GM12878 (cell line): ENCODE measurements around the gene SCN7A. TPM values are rescaled to one million over a fixed set of nuclear protein-coding genes. Genes with fewer than 3 reads are reported as not detected.
"Not testable (repeated sequence)": the region's sequence is repeated elsewhere in the genome, so short reads cannot be mapped to it uniquely, and the experiment has no call there.

Experiments used
- ATAC-seq: fragments of 200-7000 bp; cut with Tn5 transposase; 3 replicates; pipeline ENCODE4 v1.9.1; 2020; ENCODE audit warnings: mild to moderate bottlenecking, moderate library complexity
- BruUV-seq: library from RNA; stranded (reverse); fragments of 400-500 nt; replicated peaks from 2 replicates; lab custom pipeline; 2021; lab: Mats Ljungman, UMichigan
- CTCF ChIA-PET: fragments of 300-600 bp; sonication (Branson Sonifier 250); formaldehyde crosslinking; extraction: SDS; loops from one replicate; lab custom pipeline; 2021; ENCODE audit warnings: inconsistent platforms; lab: Yijun Ruan, JAX
- POLR2A ChIA-PET: fragments of 350-600 bp; formaldehyde crosslinking; extraction: SDS; loops from one replicate; lab custom pipeline; 2021; ENCODE audit warnings: inconsistent platforms; lab: Charles Lee
- RAD21 ChIA-PET: fragments of 300-600 bp; sonication (Branson Sonifier 250); formaldehyde crosslinking; loops from one replicate; lab custom pipeline; 2023; ENCODE audit warnings: antibody characterized with exemption; ENCODE audit not compliant: unreplicated experiment; lab: Charles Lee
- SMC1A ChIA-PET: fragments of 300-600 bp; sonication (Branson Sonifier 250); formaldehyde crosslinking; loops from one replicate; lab custom pipeline; 2023; ENCODE audit not compliant: unreplicated experiment, uncharacterized antibody; lab: Charles Lee
- DNase-seq: peaks from one replicate; pipeline ENCODE4 v3.0.0-alpha.2; 2011; ENCODE audit warnings: low read depth, low spot score
- FAIRE-seq: peaks from 3 replicates; lab custom pipeline; 2011; peaks lifted over from hg19 to GRCh38; lab: Jason Lieb, UNC
- H2AFZ ChIP-seq: 2 replicates; pipeline ENCODE4 v1.6.0; 2011; ENCODE audit warnings: low read depth, low read length, control low read depth; ENCODE audit not compliant: control insufficient read depth
- H3K27ac ChIP-seq: 2 replicates; pipeline ENCODE4 v1.5.1; 2011; ENCODE audit warnings: control low read depth; ENCODE audit not compliant: control insufficient read depth, insufficient read depth
- H3K27me3 ChIP-seq, 2 experiments: replicated peaks in 1 of 2; 2 replicates each; pipeline versions ENCODE4 v1.6.0 to v1.6.1; 2011; ENCODE audit warnings: low read length in 1 of 2; ENCODE audit not compliant: control insufficient read depth in 2 of 2, insufficient read depth in 2 of 2
- H3K36me3 ChIP-seq, 2 experiments: 2 replicates each; pipeline ENCODE4 v1.5.1; 2011; ENCODE audit warnings: low read length in 1 of 2; ENCODE audit not compliant: control insufficient read depth in 2 of 2, insufficient read depth in 2 of 2
- H3K4me1 ChIP-seq: 2 replicates; pipeline ENCODE4 v1.6.1; 2011; ENCODE audit warnings: mild to moderate bottlenecking, low read length, moderate library complexity, mixed read lengths; ENCODE audit not compliant: control insufficient read depth, insufficient read depth
- H3K4me2 ChIP-seq: 2 replicates; pipeline ENCODE4 v1.6.0; 2011; ENCODE audit warnings: control low read depth; ENCODE audit not compliant: control insufficient read depth, insufficient read depth
- H3K4me3 ChIP-seq: fragments of 200-600 bp; sonication (generic); 2 replicates; pipeline ENCODE4 v1.5.1; 2016
- H3K79me2 ChIP-seq: 2 replicates; pipeline ENCODE4 v1.6.0; 2011; ENCODE audit warnings: low read length; ENCODE audit not compliant: control insufficient read depth, insufficient read depth
- H3K9ac ChIP-seq: 2 replicates; pipeline ENCODE4 v1.8.0; 2011; ENCODE audit warnings: low read length, control low read depth, mixed read lengths; ENCODE audit not compliant: control insufficient read depth, insufficient read depth
- H3K9me3 ChIP-seq: replicated peaks from 3 replicates; pipeline ENCODE4 v1.5.1; 2011; ENCODE audit warnings: mild to moderate bottlenecking, low read length; ENCODE audit not compliant: control insufficient read depth, insufficient read depth
- H4K20me1 ChIP-seq: 2 replicates; pipeline ENCODE4 v1.6.0; 2011; ENCODE audit not compliant: control insufficient read depth, insufficient read depth
- MAX ChIP-seq: IDR thresholded peaks from 2 replicates; pipeline ENCODE4 v1.6.1; 2012; ENCODE audit warnings: low read depth, low read length, improper control_type of control experiment
- NBN ChIP-seq: fragments of 450-650 bp; IDR thresholded peaks from 2 replicates; pipeline ENCODE4 v1.6.1; 2016
- POU2F2 ChIP-seq: IDR thresholded peaks from 3 replicates; pipeline ENCODE4 v1.6.1; 2011; ENCODE audit warnings: low read depth, mild to moderate bottlenecking, low read length, borderline replicate concordance
- SUZ12 ChIP-seq: fragments of 200-600 bp; sonication (generic); IDR thresholded peaks from one replicate; pipeline ENCODE4 v1.6.1; 2018; ENCODE audit warnings: antibody characterized with exemption, mild to moderate bottlenecking; ENCODE audit not compliant: unreplicated experiment
- YY1 ChIP-seq: IDR thresholded peaks from 2 replicates; pipeline ENCODE4 v1.6.1; 2011; ENCODE audit warnings: low read depth, mild to moderate bottlenecking, low read length
- ZNF217 ChIP-seq: fragments of 450-650 bp; IDR thresholded peaks from 2 replicates; pipeline ENCODE4 v1.6.1; 2017; ENCODE audit warnings: antibody characterized with exemption, mild to moderate bottlenecking
- WGBS: methylation state at CpG from one replicate; pipeline ENCODE4 v1.1.6; 2016; ENCODE audit warnings: low lambda C conversion rate; ENCODE audit not compliant: insufficient replicate concordance, insufficient coverage; ENCODE audit errors: missing lambda C conversion rate; 5-methylcytosine and 5-hydroxymethylcytosine counted together
- in situ Hi-C: fragments of 300-500 bp; cut with MboI; formaldehyde crosslinking; loops from 9 replicates; pipeline ENCODE4 v1.14.3; 2018; ENCODE audit warnings: mixed read lengths
- intact Hi-C: fragments of 100-400 bp; cut with micrococcal nuclease; formaldehyde crosslinking; loops from one replicate; pipeline ENCODE4 v1.14.2; 2022; ENCODE audit not compliant: unreplicated experiment
- polyA plus RNA-seq, 11 experiments: library from polyadenylated mRNA; depleted of rRNA in 4 of 11; unstranded in 6 of 11; stranded (reverse) in 5 of 11; fragments of >200 nt; fragmentation: Nextera tagmentation in 4 of 11; fragmentation: Illumina TruSeq in 1 of 11; extraction: Ambion mirVana in 4 of 11; extraction: Trizol in 1 of 11; gene quantifications; 1 replicate in 1 of 11; 2 replicates in 10 of 11; pipeline versions ENCODE4 v1.2.1 to v1.2.3, GENCODE V29; 2011 to 2016; ENCODE audit warnings: inconsistent platforms in 2 of 11, missing spikeins in 2 of 11, low read depth in 1 of 11
- total RNA-seq, 4 experiments: library from RNA; depleted of rRNA in 3 of 4; stranded (reverse); fragments of >200 nt in 3 of 4; fragmentation: Illumina TruSeq in 1 of 4; extraction: Trizol in 1 of 4; gene quantifications; 2 replicates each; pipeline versions ENCODE4 v1.2.1 to v1.2.3, GENCODE V29; 2013 to 2021

The SCN7A gene
- total and polyA plus RNA-seq, 10 of the 15 experiments (the other 5 are each of a cell fraction or from before 2014, with no cell fraction given) = 0.05 TPM; not detected in 9

- 0% methylated on average over 2 of the region's 2 CpGs for WGBS
- ATAC-seq (no peak), DNase-seq (no peak), FAIRE-seq (no peak)
- H3K4me2 ChIP-seq = no peak overlapping the region
- no peaks in the 10 kb centered on the region for H3K27me3 ChIP-seq
- ChIA-PET CTCF (interaction anchor here (1.2 to 1.9 kb wide), 5 partner anchors 9 to 48 kb away, joined by 3 to 6 read pairs (median 3); no protein-coding TSS in a partner anchor), SMC1A (interaction anchor here (0.7 kb wide), 2 partner anchors 16 to 882 kb away, joined by 3 read pairs; no protein-coding TSS in a partner anchor), POLR2A (no interaction called here), RAD21 (interaction anchor here (0.9 to 1.3 kb wide), 2 partner anchors 142 to 156 kb away, joined by 3 read pairs; no protein-coding TSS in a partner anchor)
- H3K36me3 ChIP-seq = no peaks in the 10 kb centered on the region
- H3K4me3 ChIP-seq = no peak overlapping the region
- no peaks in the 10 kb centered on the region for H3K4me1 ChIP-seq
- no peak overlapping the region for H3K27ac ChIP-seq
- TF ChIP-seq ZNF217 = no peak
- no peak for TF ChIP-seq NBN
- no peak for TF ChIP-seq MAX
- TF ChIP-seq POU2F2 = no peak
- BruUV-seq = no TSS peak
- H3K9me3 ChIP-seq = no peaks in the 10 kb centered on the region
- no peak overlapping the region for H3K9ac ChIP-seq
- intact Hi-C loops (loop anchor here (5.0 kb wide), 1 partner anchor 156 kb away; no protein-coding TSS in a partner anchor), in situ Hi-C loops (no loop called here)
- H3K79me2 ChIP-seq = no peaks in the 10 kb centered on the region
- no peaks in the 10 kb centered on the region for H4K20me1 ChIP-seq
- no peak overlapping the region for H2AFZ ChIP-seq
Measured at GRCh38 chr2:166360906-166361305, 133.1 kb downstream of the SCN7A start.

GRCh38 chr2:166360426-166360825, 133.6 kb downstream of the SCN7A start:
- in situ Hi-C loops = no loop called here
- FAIRE-seq (no peak), ATAC-seq (no peak), DNase-seq (no peak)
- POLR2A ChIA-PET = no interaction called here
- no peak overlapping the region for H3K4me2 ChIP-seq
- H3K4me3 ChIP-seq = no peak overlapping the region
- H3K79me2 ChIP-seq = no peaks in the 10 kb centered on the region
- H3K9ac ChIP-seq = no peak overlapping the region
- BruUV-seq = no TSS peak
- RAD21 ChIA-PET = interaction anchor here (1.3 kb wide), 1 partner anchor 156 kb away, joined by 3 read pairs; no protein-coding TSS in a partner anchor
- intact Hi-C loops = loop anchor here (5.0 kb wide), 1 partner anchor 157 kb away; no protein-coding TSS in a partner anchor
- H3K36me3 ChIP-seq = no peaks in the 10 kb centered on the region
- H4K20me1 ChIP-seq = no peaks in the 10 kb centered on the region
- H3K27me3 ChIP-seq = no peaks in the 10 kb centered on the region
- CTCF ChIA-PET = interaction anchor here (1.2 to 1.9 kb wide), 4 partner anchors 10 to 48 kb away, joined by 3 to 6 read pairs (median 3); no protein-coding TSS in a partner anchor
- H2AFZ ChIP-seq = no peak overlapping the region
- SMC1A ChIA-PET = no interaction called here
- H3K9me3 ChIP-seq = no peaks in the 10 kb centered on the region
- H3K4me1 ChIP-seq = no peaks in the 10 kb centered on the region
- TF ChIP-seq SUZ12 = no peak
- no peak for TF ChIP-seq YY1
- no peak overlapping the region for H3K27ac ChIP-seq

GRCh38 chr2:166357950-166358321, 136.1 kb downstream of the SCN7A start:
- H3K4me1 ChIP-seq, H3K27me3 ChIP-seq, in situ Hi-C loops, H2AFZ ChIP-seq, H3K36me3 ChIP-seq, H3K27ac ChIP-seq, CTCF ChIA-PET, RAD21 ChIA-PET, ATAC-seq, H3K4me2 ChIP-seq, DNase-seq, FAIRE-seq, POLR2A ChIA-PET, H4K20me1 ChIP-seq, H3K9ac ChIP-seq, BruUV-seq, intact Hi-C loops, SMC1A ChIA-PET, H3K79me2 ChIP-seq, H3K4me3 ChIP-seq, H3K9me3 ChIP-seq: not testable (repeated sequence)
- WGBS = 41% methylated on average over 4 of the region's 4 CpGs
